H1 (cell line): ENCODE data around the gene BBS2.

ENCODE experiments used
- RNF2 ChIP-seq: fragments of 200-900, 300-1000 bp; sonication (generic); IDR thresholded peaks from 2 replicates; pipeline ENCODE4 v1.7.1; 2016; ENCODE audit warnings: borderline replicate concordance, low read depth, mild to moderate bottlenecking, antibody characterized with exemption, low read length; ENCODE audit not compliant: poor library complexity, severe bottlenecking; ENCODE audit errors: missing control alignments
- SP1 ChIP-seq: IDR thresholded peaks from 2 replicates; pipeline ENCODE4 v1.6.1; 2011; ENCODE audit warnings: low read depth, low read length

GRCh38 chr16:56477096-56477878 lies 42.5 kb downstream of the BBS2 start:
- no peak for TF ChIP-seq RNF2
- no peak for TF ChIP-seq SP1
